ENCODE data around the gene KRT80.

KRT80 gene

GRCh38 chr12:52228931-52229330 is 37.1 kb upstream of the KRT80 start:
- no peak for DNase-seq (ENCODE audit: low spot score)

- no peak for DNase-seq (ENCODE audit: low spot score)
Observed at GRCh38 chr12:52228366-52228765, 36.6 kb upstream of the KRT80 start.

GRCh38 chr12:52227606-52228166 is 35.9 kb upstream of the KRT80 start:
- no peak for DNase-seq (ENCODE audit: low spot score)

GRCh38 chr12:52226446-52226845 is 34.6 kb upstream of the KRT80 start:
- DNase-seq (ENCODE audit: low spot score) = no peak

GRCh38 chr12:52225752-52226151 is 33.9 kb upstream of the KRT80 start:
- DNase-seq (ENCODE audit: low spot score) = no peak

- DNase-seq (ENCODE audit: low spot score) = no peak
Observed at GRCh38 chr12:52224151-52224550, 32.3 kb upstream of the KRT80 start.

- no peak for DNase-seq (ENCODE audit: low spot score)
Observed at GRCh38 chr12:52223406-52224039, 31.7 kb upstream of the KRT80 start.

GRCh38 chr12:52222692-52223091 is 30.9 kb upstream of the KRT80 start:
- DNase-seq (ENCODE audit: low spot score) = no peak

GRCh38 chr12:52221912-52222457 is 30.2 kb upstream of the KRT80 start:
- DNase-seq (ENCODE audit: low spot score) = peak; percentile 37

- DNase-seq (ENCODE audit: low spot score) = no peak
Observed at GRCh38 chr12:52221070-52221781, 29.4 kb upstream of the KRT80 start.

- no peak for DNase-seq (ENCODE audit: low spot score)
Observed at GRCh38 chr12:52220477-52220876, 28.7 kb upstream of the KRT80 start.

GRCh38 chr12:52218001-52218400 is 26.2 kb upstream of the KRT80 start:
- DNase-seq (ENCODE audit: low spot score) = no peak

GRCh38 chr12:52217223-52217622 is 25.4 kb upstream of the KRT80 start:
- DNase-seq (ENCODE audit: low spot score) = no peak

GRCh38 chr12:52216807-52217206 is 25.0 kb upstream of the KRT80 start:
- DNase-seq (ENCODE audit: low spot score) = no peak

- no peak for DNase-seq (ENCODE audit: low spot score)
Observed at GRCh38 chr12:52216100-52216499, 24.3 kb upstream of the KRT80 start.

- no peak for DNase-seq (ENCODE audit: low spot score)
Observed at GRCh38 chr12:52215587-52216031, 23.8 kb upstream of the KRT80 start.

- DNase-seq (ENCODE audit: low spot score) = no peak
Observed at GRCh38 chr12:52214421-52214802, 22.6 kb upstream of the KRT80 start.

GRCh38 chr12:52213564-52214420 is 22.0 kb upstream of the KRT80 start:
- peak; percentile 45 for DNase-seq (ENCODE audit: low spot score)

- no peak for DNase-seq (ENCODE audit: low spot score)
Observed at GRCh38 chr12:52212701-52213563, 21.1 kb upstream of the KRT80 start.

- DNase-seq (ENCODE audit: low spot score) = no peak
Observed at GRCh38 chr12:52211716-52212585, 20.1 kb upstream of the KRT80 start.

Data from CD4-positive, alpha-beta T cell treated with Interleukin-2 at 100 ng/mL for 4 hours (primary cell).